Type B pancreatic cell (in vitro differentiated cells): ENCODE measurements around the gene FOSB. TPM values are rescaled to one million over a fixed set of nuclear protein-coding genes. Genes with fewer than 3 reads are reported as not detected.

ENCODE experiments used
- DNase-seq: peaks from one replicate; pipeline ENCODE4 v3.0.0; 2021; ENCODE audit warnings: mixed read lengths; ENCODE audit not compliant: unreplicated experiment; ENCODE audit errors: extremely low spot score
- H3K27ac Mint-ChIP-seq: 2 replicates; pipeline ENCODE4 v1.8.0; 2021; ENCODE audit warnings: mild to moderate bottlenecking, mixed read lengths
- H3K27me3 Mint-ChIP-seq: 2 replicates; pipeline ENCODE4 v1.8.0; 2021; ENCODE audit warnings: mixed read lengths
- H3K36me3 Mint-ChIP-seq: 2 replicates; pipeline ENCODE4 v1.8.0; 2021; ENCODE audit warnings: mixed read lengths
- H3K4me1 Mint-ChIP-seq: one replicate; pipeline ENCODE4 v1.8.0; 2021; ENCODE audit warnings: mixed read lengths; ENCODE audit not compliant: unreplicated experiment
- H3K4me3 Mint-ChIP-seq: 2 replicates; pipeline ENCODE4 v1.8.0; 2021; ENCODE audit warnings: mild to moderate bottlenecking, mixed read lengths
- H3K9me3 Mint-ChIP-seq: 2 replicates; pipeline ENCODE4 v1.8.0; 2021; ENCODE audit warnings: mixed read lengths
- total RNA-seq: library from RNA; stranded (reverse); gene quantifications from 2 replicates; pipeline ENCODE4 v1.2.1, GENCODE V29; 2021; ENCODE audit warnings: low replicate concordance
- TF ChIP-seq, protein P1 (sequence below): fragments of 200-600 bp; sonication (generic); conservative IDR thresholded peaks from 2 replicates; pipeline ENCODE4 v1.5.0; 2021; ENCODE audit warnings: antibody characterized with exemption, mild to moderate bottlenecking

The FOSB gene
- total RNA-seq, 1 donor from 2014 or later = 28.4 TPM

- no peaks in the 10 kb centered on the region for H3K36me3 Mint-ChIP-seq
- H3K27me3 Mint-ChIP-seq = peaks cover 12% of the 10 kb centered on the region
- no peak overlapping the region for H3K4me3 Mint-ChIP-seq
- no peak overlapping the region for H3K27ac Mint-ChIP-seq
- no peaks in the 10 kb centered on the region for H3K9me3 Mint-ChIP-seq
- TF ChIP-seq, protein P1, sequence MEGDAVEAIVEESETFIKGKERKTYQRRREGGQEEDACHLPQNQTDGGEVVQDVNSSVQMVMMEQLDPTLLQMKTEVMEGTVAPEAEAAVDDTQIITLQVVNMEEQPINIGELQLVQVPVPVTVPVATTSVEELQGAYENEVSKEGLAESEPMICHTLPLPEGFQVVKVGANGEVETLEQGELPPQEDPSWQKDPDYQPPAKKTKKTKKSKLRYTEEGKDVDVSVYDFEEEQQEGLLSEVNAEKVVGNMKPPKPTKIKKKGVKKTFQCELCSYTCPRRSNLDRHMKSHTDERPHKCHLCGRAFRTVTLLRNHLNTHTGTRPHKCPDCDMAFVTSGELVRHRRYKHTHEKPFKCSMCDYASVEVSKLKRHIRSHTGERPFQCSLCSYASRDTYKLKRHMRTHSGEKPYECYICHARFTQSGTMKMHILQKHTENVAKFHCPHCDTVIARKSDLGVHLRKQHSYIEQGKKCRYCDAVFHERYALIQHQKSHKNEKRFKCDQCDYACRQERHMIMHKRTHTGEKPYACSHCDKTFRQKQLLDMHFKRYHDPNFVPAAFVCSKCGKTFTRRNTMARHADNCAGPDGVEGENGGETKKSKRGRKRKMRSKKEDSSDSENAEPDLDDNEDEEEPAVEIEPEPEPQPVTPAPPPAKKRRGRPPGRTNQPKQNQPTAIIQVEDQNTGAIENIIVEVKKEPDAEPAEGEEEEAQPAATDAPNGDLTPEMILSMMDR = no peak
- H3K4me1 Mint-ChIP-seq = peaks cover 3% of the 10 kb centered on the region
- no peak for DNase-seq
Observed at GRCh38 chr19:45483033-45483432, 15.2 kb downstream of the FOSB start.

DNA sequence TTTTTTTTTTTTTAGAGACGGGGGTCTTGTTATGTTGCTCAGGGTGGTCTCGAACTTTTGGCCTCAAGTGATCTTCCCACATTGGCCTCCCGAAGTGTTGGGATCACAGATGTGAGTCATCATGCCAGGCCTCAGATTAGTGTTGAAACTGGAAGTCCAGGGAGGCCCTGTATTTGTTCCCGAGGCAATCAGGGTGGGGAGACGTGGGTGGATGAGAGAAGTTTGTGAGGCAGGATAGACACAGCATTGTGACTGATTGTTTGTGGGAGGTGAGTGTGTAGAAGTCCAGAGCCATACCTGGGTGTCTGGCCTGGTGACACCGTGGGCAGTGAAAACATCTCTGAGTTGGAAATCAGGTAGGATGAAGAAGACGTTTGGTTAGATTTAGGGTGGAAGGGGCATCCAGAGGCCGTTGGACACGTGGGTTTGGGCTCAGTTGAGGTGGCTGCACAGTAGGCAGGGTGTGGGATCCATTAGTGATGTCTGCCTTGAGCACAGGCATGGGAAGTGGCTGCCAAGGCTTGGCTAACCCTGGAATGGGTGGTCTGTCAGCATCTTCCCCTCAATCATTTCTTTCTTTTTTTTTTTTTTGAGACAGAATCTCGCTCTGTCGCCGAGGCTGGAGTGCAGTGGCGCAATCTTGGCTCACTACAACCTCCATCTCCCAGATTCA is 16.6 kb downstream of the FOSB start:
- Mint-ChIP-seq H3K27ac (no peak overlapping the region), H3K4me1 (no peaks in the 10 kb centered on the region), H3K36me3 (no peaks in the 10 kb centered on the region), H3K9me3 (no peaks in the 10 kb centered on the region), H3K4me3 (peak overlapping the region; percentile 67), H3K27me3 (no peaks in the 10 kb centered on the region)
- TF ChIP-seq, protein P1 = no peak
- no peak for DNase-seq

DNA sequence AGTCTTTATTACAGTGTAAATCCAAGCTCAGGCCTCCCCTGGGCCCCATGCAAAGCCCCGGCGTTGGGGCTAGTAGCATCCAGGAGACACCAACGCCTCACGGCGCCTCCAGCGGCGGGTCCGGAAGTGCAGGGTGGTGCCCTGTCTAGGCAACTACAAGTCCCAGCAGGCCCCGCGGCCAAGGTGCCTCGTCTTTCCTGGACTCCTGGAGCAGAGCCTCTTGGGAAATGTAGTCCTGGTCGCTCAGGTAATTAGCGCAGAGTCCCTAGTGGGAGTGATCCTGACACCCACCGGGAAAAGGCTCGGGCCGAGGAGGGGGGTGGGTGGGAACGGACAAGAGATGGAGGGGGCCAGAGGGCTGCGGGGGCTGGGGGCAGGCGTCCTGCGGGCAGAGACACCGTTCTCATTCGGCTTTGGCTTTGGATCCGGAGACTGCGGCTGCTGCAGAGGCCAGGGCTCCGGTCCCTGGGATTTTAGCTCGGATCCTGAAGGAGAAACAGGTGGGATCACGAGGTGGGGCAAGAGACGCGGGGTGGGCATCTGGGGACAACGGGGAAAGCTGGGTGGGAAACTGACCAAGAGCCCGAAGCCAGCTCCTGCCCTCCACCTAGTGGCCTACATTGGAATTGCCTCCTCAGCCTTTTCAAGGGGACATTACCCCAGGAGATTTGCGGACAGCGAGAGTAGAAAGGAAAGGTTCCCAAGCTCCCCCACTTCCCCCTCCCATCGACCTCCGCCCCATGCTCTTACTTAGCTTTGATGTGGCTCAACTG is 17.7 kb downstream of the FOSB start:
- peak overlapping the region; percentile 95 for H3K4me3 Mint-ChIP-seq
- no peaks in the 10 kb centered on the region for H3K36me3 Mint-ChIP-seq
- H3K4me1 Mint-ChIP-seq = no peaks in the 10 kb centered on the region
- no peaks in the 10 kb centered on the region for H3K9me3 Mint-ChIP-seq
- TF ChIP-seq, protein P1 = peak; percentile 74
- DNase-seq = peak; percentile 98
- H3K27ac Mint-ChIP-seq = peak overlapping the region; percentile 82
- no peaks in the 10 kb centered on the region for H3K27me3 Mint-ChIP-seq

DNA sequence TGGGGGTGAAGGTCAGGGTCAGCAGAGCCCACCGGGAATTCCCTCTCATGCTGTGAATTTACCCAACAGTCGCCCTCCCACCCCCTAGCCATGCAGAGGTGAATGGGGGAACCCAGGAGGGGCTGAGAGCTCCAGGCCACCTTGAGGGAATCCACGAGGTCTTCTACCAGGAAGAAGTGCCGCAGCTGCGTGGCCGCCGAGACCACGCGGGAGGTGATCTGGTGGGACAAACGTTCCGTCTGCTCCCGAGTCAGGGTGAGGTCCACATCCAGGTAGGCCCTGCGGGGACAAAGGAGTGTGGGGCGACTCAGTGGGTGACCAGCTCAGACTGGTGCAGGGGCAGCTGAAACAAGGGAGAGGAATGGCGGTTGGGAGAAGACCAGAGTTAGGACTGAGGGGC is 20.9 kb downstream of the FOSB start:
- no peaks in the 10 kb centered on the region for H3K9me3 Mint-ChIP-seq
- no peak overlapping the region for H3K27ac Mint-ChIP-seq
- H3K4me1 Mint-ChIP-seq = peaks cover 15% of the 10 kb centered on the region

DNA sequence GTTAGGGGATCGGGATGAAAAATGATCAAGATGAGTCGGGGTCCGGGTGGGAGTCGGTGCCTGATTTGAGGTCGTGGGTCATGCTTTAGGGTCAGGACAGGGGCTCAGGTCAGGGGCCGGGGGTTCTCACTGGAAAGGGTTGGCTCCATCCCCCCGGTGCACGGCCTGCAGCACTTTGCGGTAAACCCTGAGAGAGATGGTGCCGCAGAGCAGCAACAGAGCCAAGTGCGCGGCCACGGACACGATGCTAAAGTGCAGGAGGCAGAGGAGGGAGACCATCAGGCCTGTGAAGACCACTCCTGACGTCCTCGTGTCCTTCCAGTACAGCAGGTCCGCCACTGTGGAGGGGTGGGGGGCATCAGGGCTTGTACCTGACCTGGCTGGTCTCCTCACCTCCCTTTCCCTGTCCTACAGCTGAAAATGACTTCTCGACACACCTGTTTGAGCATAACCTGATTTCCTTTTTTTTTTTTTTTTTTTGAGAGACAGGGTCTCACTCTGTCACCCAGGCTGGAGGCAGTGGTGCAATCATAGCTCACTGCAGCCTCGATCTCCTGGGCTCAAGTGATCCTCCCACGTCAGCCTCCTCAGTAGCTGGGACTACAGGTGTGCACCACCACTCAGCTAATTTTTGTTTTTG is 21.5 kb downstream of the FOSB start:
- no peaks in the 10 kb centered on the region for H3K9me3 Mint-ChIP-seq
- TF ChIP-seq, protein P1 = no peak
- no peaks in the 10 kb centered on the region for H3K36me3 Mint-ChIP-seq
- H3K27me3 Mint-ChIP-seq = no peaks in the 10 kb centered on the region
- H3K4me1 Mint-ChIP-seq = peaks cover 15% of the 10 kb centered on the region
- no peak for DNase-seq
- no peak overlapping the region for H3K4me3 Mint-ChIP-seq
- no peak overlapping the region for H3K27ac Mint-ChIP-seq

More for the DNA sequence above, 20.9 kb downstream of the FOSB start:
- no peaks in the 10 kb centered on the region for H3K27me3 Mint-ChIP-seq
- H3K4me3 Mint-ChIP-seq = no peak overlapping the region
- DNase-seq = no peak
- H3K36me3 Mint-ChIP-seq = no peaks in the 10 kb centered on the region
- TF ChIP-seq, protein P1 = no peak
